ENCODE results near the gene SORL1-AS1.
"Not testable (repeated sequence)": the region's sequence is repeated elsewhere in the genome, so short reads cannot be mapped to it uniquely, and the experiment has no call there.

Gene SORL1-AS1

GRCh38 chr11:121427400-121427744 is 25.4 kb downstream of the SORL1-AS1 start:
- no peak for DNase-seq

DNA sequence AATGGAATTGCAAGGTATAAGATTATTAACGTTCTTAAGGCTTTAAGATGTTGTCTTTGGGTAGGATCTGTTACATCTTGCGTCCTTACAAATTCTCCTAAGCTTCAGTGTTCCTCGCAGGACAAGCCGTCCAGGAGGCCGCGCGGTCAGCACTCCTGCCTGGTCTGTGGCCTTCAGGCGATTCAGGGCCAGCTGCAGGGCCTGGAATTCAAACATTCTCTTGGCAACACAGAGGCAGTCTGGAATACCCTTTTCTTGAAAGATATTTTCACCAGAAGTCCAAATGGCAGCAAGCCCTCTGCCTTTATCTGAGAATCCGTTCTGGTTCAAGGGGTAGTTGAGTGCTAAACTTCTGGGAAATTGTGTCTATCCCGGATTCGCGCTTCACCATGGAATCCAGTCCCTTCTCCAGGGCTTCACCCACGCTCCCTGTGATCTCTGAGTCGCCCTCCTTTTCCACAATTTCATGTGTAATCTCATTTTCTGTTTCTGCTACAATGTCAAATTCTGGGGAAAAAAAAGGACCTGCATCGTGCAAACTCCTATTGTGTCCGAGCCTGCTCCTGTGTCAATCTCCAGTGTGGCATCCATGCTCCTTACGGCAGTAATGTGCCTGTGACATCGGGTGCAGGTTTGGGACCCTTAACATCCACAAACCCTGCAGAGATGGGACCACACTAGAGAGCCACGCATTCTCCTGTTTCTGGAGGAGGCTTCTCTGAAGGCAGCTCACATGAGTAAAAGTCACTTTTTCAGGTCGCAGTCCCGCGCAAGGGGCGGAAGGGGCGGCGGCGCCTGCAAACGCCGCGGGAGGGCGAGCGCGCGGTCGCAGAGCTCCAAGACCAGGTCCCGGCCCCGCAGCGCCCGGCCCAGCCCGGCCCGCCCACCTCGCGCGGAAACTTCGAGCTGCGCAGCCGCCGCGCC is 26.0 kb downstream of the SORL1-AS1 start:
- DNase-seq, result peak; percentile 49

GRCh38 chr11:121425828-121426227 is 26.9 kb downstream of the SORL1-AS1 start:
- no peak for DNase-seq

- DNase-seq, result no peak
Measured at GRCh38 chr11:121422675-121423074, 30.1 kb downstream of the SORL1-AS1 start.

DNA sequence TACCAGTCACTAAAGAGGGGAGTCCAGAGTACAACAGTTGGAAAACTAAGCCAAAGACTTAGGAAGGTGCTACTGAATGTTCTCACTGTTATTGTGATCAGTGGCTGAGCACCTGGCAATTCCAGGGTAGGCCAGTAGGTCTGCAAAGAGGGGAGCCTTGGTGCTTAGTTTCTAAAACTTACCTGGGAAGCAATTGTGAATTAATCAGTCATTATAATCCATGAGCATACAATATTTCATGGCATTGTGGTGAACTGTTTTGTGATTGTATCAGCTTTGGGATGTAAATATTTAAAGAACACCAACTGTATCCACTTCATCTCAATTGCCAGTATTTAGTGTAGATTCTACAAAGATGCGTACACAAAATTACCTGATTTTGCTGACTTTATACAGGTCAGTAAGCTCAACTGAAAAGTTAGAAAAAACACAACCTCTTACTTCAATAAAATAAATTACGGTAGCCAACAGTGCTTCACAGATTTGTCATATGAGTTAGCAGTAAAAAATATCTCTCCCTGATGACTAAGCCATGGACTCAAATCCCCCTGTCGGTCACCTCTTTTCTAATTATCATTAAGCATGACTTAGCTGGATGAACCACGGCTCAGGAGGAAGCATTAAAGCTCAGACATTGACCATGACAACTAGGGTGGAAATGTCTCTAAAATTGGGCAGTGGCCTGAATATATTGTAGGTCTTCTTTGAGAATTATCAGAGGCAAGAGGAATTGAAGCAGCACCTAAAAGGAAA is 31.4 kb downstream of the SORL1-AS1 start:
- no peak for DNase-seq

DNA sequence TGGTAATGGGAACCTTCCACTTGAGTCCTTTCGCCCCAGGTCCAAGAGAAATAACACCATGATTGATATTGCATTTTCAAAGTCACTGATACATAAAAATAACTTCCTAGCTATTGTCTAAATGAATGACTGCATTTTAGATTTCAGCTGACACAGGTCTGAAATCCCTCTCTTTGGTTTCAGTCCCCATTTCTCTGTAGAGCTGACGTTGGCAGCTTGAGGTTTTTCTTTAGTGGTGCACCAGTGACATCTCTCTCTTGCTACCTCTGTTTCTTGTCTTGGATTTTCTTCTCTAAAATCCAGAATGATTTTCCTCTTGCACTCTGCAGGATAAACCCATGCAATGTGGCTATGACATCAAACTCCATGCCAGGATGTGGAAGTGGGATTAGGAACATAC is 32.4 kb downstream of the SORL1-AS1 start:
- DNase-seq, result no peak

- DNase-seq, result no peak
Measured at GRCh38 chr11:121419836-121420235, 32.9 kb downstream of the SORL1-AS1 start.

DNA sequence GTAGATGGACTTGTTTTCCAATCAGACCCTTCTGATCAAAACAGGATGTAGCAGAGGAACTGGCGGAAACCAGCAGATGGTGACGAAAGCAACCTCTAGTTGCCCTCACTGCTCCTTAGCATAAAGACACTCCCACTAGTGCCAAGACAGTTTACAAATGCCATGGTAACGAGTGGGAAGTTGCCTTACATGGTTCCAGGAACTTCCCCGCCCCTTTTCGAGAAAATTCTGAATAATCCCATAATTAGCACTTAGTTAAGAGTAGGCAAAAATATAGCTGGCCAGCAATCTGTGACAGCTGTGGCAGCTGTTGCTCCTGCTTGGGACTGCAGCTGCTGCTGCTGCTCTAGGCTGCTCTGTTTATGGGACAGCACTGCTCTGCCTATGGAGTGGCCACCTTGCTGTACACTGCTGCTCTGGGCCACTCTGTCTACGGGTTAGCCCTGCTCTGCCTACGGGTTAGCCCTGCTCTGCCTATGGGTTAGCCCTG is 34.1 kb downstream of the SORL1-AS1 start:
- no peak for DNase-seq

DNA sequence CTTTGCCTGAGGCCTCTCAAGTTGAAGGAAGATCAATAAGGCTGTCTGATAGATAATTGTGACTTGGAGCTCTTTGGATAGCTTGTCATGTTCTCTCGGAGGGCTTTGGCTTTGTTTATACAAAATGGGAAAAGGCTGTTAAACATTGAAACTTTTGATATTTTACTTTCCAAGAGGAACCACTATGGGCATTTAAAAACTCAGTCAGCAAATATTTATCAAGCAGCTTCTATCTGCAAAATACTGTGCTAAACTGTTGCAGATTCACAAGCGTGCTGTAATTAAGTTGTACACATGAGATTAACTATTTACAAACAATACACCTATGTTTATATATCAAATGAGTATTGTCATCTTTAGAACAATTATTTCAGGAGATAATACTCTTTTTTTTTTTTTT is 35.2 kb downstream of the SORL1-AS1 start:
- DNase-seq, result no peak

DNA sequence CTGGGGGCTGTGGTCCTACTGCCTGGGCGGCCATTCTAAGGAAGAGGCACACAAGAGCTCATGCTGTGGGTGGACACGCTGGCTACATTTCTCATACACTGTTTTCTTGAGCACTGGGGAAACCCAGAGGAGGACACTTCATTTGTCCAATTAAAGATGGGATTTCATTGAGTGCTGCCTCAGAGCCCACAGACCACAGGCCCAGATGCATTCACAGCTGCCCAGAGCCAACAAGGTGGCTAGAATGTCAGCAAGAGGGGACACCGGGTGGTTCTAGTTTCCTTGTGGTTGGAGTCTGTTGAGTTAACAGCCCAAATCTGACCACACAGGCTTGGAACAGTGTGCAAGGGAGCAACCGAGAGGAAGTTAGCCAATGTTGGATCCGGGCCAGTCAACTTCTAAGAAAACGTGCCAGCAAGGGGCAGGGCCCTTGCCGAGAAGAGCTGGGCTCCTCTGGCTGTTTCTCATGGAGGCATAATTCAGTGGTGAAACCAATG is 35.7 kb downstream of the SORL1-AS1 start:
- DNase-seq, result no peak

DNA sequence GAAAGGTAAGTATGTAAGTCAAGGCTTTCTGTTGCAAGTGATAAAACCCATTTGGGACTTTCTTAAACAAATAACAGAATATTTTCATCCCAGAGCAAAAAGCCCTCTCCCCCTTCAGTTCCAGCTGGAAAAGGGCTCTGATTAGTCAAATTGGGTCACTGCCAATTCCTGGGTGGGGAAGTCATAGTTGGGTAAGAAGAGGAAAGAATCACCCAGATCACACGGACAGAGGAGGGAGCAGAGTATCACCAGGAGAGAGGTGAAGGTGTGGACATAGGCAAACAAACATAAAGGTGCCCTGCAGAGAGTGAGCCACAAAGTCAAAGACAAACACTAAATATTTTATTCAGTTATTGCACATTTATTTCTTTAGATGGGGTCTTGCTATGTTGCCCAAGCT is 36.9 kb downstream of the SORL1-AS1 start:
- no peak for DNase-seq

- no peak for DNase-seq
Measured at GRCh38 chr11:121414141-121414913, 38.4 kb downstream of the SORL1-AS1 start.

DNA sequence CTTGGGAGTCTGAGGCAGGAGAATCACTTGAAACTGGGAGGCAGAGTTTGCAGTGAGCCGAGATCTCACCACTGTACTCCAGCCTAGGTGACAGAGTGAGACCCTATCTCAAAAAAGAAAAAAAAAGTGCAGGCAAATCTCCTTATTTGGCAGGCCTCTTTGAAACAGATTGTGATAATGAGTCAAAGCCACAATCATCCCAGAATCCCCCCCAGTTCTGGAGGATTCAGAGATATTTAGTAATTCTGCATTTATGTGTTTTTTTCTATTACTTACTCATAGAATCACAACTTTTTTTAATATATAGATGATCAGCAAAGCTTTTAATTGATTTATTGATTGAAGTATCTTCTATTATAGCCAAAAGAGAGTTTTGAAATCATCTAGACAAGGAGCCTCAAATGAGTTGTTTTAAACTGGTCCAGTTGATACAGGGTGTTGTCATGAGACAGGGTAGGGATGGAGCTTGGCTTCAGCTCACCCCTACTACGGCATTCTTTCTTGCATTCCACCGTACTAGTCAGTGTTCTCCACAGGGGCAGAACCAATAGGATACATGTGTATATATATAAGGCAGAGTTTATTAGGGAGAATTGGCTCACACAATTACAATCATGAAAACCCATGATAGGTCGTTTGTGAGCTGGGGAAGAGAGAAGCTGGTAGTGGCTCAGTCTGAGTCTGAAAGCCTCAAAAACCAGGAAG is 39.9 kb downstream of the SORL1-AS1 start:
- DNase-seq, result no peak

- no peak for DNase-seq
Measured at GRCh38 chr11:121412000-121412587, 40.7 kb downstream of the SORL1-AS1 start.

- DNase-seq, result not testable (repeated sequence)
Measured at GRCh38 chr11:121411330-121411729, 41.4 kb downstream of the SORL1-AS1 start.

- DNase-seq, result not testable (repeated sequence)
Measured at GRCh38 chr11:121410041-121410440, 42.7 kb downstream of the SORL1-AS1 start.

- DNase-seq, result no peak
Measured at GRCh38 chr11:121408830-121409229, 43.9 kb downstream of the SORL1-AS1 start.

- no peak for DNase-seq
Measured at GRCh38 chr11:121406291-121406690, 46.5 kb downstream of the SORL1-AS1 start.

DNA sequence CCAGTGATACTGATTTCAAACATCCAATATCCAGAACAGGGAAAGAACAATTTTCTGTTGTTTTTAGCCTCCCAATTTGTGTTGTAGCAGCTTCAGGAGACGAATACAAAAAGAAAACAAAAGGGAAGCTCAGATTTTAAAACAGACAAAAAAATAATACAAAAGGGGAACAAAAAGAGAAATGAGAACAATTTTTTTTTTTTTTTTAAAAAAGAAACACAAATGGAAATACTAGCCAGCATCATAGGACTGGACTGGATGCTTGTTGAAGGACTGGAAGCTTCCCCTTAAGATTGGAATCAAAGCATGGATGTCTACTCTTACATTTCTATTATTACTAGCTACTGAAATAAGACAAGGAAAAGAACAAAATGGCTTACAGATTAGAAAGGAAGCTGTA is 47.1 kb downstream of the SORL1-AS1 start:
- no peak for DNase-seq

- no peak for DNase-seq
Measured at GRCh38 chr11:121394785-121395184, 58.0 kb downstream of the SORL1-AS1 start.

DNA sequence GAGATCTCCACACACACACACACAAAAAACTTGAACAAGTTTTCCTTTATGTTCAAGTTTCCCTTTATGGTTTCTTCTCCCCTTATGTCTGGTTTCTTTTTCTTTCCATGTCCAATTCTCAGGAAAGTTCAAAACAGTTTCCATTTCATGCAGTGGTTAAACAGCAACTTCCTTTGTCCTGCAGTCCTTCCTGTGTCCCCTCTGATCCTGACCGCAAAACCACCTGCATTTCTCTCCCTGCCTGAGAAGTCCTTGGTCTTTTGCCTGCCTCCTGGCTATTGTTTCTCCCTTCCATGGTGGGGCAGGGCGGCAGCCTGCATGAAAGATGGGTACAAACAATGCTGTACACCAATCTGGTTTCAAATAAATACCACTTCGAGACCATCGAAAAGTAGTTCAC is 58.9 kb downstream of the SORL1-AS1 start:
- DNase-seq, result no peak

Data from right kidney (tissue), 1 donor.